Measurements from ENCODE around the gene RANBP3.
"Not testable (repeated sequence)": the region's sequence is repeated elsewhere in the genome, so short reads cannot be mapped to it uniquely, and the experiment has no call there.

- not testable (repeated sequence) for TF ChIP-seq POLR2A (IDR thresholded peaks at IDR 0.05; ENCODE audit: low read length); GATA1 (IDR thresholded peaks at IDR 0.05; ENCODE audit: low read depth, low read length)
These were observed 93.7 kb downstream of the RANBP3 start for GRCh38 chr19:5884065-5884811.
